Keratinocyte (primary cell): Measurements from ENCODE around the gene FAM161A.

Experiments used
- CTCF ChIP-seq, 3 experiments: IDR thresholded peaks in 1 of 3; conservative IDR thresholded peaks in 1 of 3; optimal IDR thresholded peaks in 1 of 3; 2 replicates in 2 of 3; 3 replicates in 1 of 3; pipeline versions ENCODE3 to v1.5.1; 2011; ENCODE audit warnings: low read length in 3 of 3, mild to moderate bottlenecking in 3 of 3, moderate library complexity in 2 of 3, control low read depth in 1 of 3, inconsistent platforms in 1 of 3; ENCODE audit not compliant: insufficient read depth in 2 of 3; ENCODE audit errors: extremely low read depth in 1 of 3
- EZH2 ChIP-seq: IDR thresholded peaks from one replicate; pipeline ENCODE4 v1.6.1; 2012; ENCODE audit warnings: inconsistent platforms, mild to moderate bottlenecking, low read length, moderate library complexity

DNA sequence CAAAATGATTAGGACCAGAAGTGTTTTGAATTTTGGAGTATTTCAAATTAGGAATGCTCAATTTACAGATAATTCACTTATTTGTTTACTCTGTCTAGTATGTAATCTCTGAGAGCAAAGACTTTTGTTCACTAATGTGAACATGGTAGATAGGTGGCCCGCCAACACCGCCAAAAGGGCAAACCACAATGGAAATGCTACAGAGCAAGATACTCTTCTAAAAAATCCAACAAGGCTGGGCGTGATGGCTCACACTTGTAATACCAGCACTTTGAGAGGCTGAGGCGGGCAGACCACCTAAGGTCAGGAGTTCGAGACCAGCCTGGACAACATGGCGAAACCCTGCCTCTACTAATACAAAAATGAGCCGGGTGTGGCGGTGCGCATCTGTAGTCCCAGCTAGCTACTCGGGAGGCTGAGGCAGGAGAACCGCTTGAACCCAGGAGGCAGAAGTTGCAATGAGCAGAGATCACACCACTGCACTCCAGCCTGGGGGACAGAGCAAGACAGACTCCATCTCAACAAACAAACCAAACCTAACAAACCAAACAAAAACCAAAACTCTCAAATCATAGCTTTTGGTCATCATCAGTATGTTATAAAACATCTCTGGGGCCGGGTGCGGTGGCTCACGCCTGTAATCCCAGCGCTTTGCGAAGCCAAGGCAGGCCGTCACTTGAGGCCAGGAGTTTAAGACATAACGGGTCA lies 32.2 kb upstream of the FAM161A start:
- TF ChIP-seq CTCF (optimal IDR thresholded peaks at IDR 0.05 in 1 of 3, IDR thresholded peaks at IDR 0.05 in 1 of 3, conservative IDR thresholded peaks at IDR 0.05 in 1 of 3; ENCODE audit: extremely low read depth in 1 of 3, insufficient read depth in 2 of 3, low read length in 3 of 3), result no peak
- no peak for TF ChIP-seq EZH2
